Neural progenitor cell (in vitro differentiated cells): ENCODE measurements around the gene RNF212. TPM values are rescaled to one million over a fixed set of nuclear protein-coding genes. Genes with fewer than 3 reads are reported as not detected.

Experiments
- DNase-seq: peaks from one replicate; pipeline ENCODE4 v3.0.0-alpha.2; 2016; ENCODE audit warnings: low spot score
- H2AFZ ChIP-seq: fragments of 200-600 bp; sonication (generic); replicated peaks from 2 replicates; pipeline ENCODE4 v1.6.1; 2016; ENCODE audit warnings: antibody characterized with exemption
- H3F3A ChIP-seq: fragments of 200-600 bp; sonication (generic); 2 replicates; pipeline ENCODE4 v1.6.1; 2016; ENCODE audit warnings: antibody characterized with exemption, low read depth
- H3K27ac ChIP-seq: fragments of 200-600 bp; sonication (generic); 2 replicates; pipeline ENCODE4 v1.5.1; 2016; ENCODE audit warnings: mild to moderate bottlenecking
- H3K27me3 ChIP-seq: fragments of 200-600 bp; sonication (generic); 2 replicates; pipeline ENCODE4 v1.6.1; 2016; ENCODE audit warnings: mild to moderate bottlenecking, moderate library complexity
- H3K36me3 ChIP-seq: fragments of 200-600 bp; sonication (generic); 2 replicates; pipeline ENCODE4 v1.5.1; 2016
- H3K4me1 ChIP-seq: fragments of 200-600 bp; sonication (generic); 2 replicates; pipeline ENCODE4 v1.6.1; 2016; ENCODE audit warnings: mixed run types
- H3K4me2 ChIP-seq: fragments of 200-600 bp; sonication (generic); 2 replicates; pipeline ENCODE4 v1.6.1; 2016
- H3K4me3 ChIP-seq: fragments of 200-600 bp; sonication (generic); 2 replicates; pipeline ENCODE4 v1.5.1; 2016
- H3K79me2 ChIP-seq: fragments of 200-600 bp; sonication (generic); 2 replicates; pipeline ENCODE4 v1.6.1; 2016; ENCODE audit warnings: low read depth
- H3K9ac ChIP-seq: fragments of 200-600 bp; sonication (generic); 2 replicates; pipeline ENCODE4 v1.6.1; 2016
- H3K9me3 ChIP-seq: fragments of 200-600 bp; sonication (generic); 2 replicates; pipeline ENCODE4 v1.5.1; 2016; ENCODE audit warnings: low read depth
- H4K20me1 ChIP-seq: fragments of 200-600 bp; sonication (generic); 2 replicates; pipeline ENCODE4 v1.6.1; 2016; ENCODE audit warnings: low read depth
- H3K27ac Mint-ChIP-seq: 3 replicates; pipeline ENCODE4 v1.8.0; 2021; ENCODE audit warnings: mixed read lengths
- H3K27me3 Mint-ChIP-seq: 2 replicates; pipeline ENCODE4 v1.8.0; 2022; ENCODE audit warnings: low read depth, mild to moderate bottlenecking, inconsistent platforms, moderate library complexity, mixed read lengths; ENCODE audit not compliant: insufficient read depth
- H3K36me3 Mint-ChIP-seq: 3 replicates; pipeline ENCODE4 v1.8.0; 2021; ENCODE audit warnings: mixed read lengths
- H3K4me1 Mint-ChIP-seq: 3 replicates; pipeline ENCODE4 v1.8.0; 2021; ENCODE audit warnings: mixed read lengths
- H3K4me3 Mint-ChIP-seq: 3 replicates; pipeline ENCODE4 v1.8.0; 2021; ENCODE audit warnings: mild to moderate bottlenecking, moderate library complexity, mixed read lengths
- H3K9me3 Mint-ChIP-seq: 3 replicates; pipeline ENCODE4 v1.8.0; 2020; ENCODE audit warnings: mixed read lengths
- EZH2 ChIP-seq: fragments of 200-600 bp; sonication (generic); IDR thresholded peaks from 2 replicates; pipeline ENCODE4 v1.6.1; 2017; ENCODE audit warnings: antibody characterized with exemption, mild to moderate bottlenecking, moderate library complexity
- EZH2phosphoT487 ChIP-seq: fragments of 200-600 bp; sonication (generic); IDR thresholded peaks from 2 replicates; pipeline ENCODE4 v1.6.1; 2017; ENCODE audit warnings: antibody characterized with exemption
- total RNA-seq: library from RNA; depleted of rRNA; stranded (reverse); fragments of >200 nt; gene quantifications from 2 replicates; pipeline ENCODE4 v1.2.3, GENCODE V29; 2015; ENCODE audit warnings: low replicate concordance
- TF ChIP-seq, protein P1 (sequence below): fragments of 200-600 bp; sonication (generic); IDR thresholded peaks from 2 replicates; pipeline ENCODE4 v1.5.1; 2017; ENCODE audit warnings: antibody characterized with exemption, mild to moderate bottlenecking

Gene RNF212
- total RNA-seq, 1 donor from 2014 or later: 3.4 TPM

DNA sequence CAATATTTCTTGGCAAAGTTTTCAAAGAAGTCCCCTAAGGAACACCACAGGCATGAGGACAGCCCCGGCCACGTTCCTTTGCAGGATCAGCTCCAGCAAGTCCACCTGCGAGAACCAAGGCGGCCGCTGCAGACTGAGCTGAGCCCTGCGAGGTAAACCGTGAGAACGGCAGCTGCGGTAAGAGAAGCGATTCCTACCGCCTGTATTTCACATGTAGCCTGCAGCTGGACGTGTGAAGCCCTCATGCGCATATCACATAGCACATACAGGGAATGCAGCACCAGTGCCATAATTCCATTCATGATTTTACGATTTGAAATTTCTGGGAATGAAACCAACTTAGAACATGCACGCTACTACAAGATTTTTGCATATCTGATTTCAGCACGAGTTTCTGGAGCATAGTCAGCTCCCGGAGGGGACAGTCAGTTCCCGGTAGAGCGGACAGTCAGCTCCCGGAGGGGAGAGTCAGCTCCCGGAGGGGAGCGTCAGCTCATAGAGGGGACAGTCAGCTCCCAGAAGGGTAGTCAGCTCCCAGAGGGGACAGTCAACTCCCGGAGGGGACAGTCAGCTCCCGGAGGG lies 60.2 kb downstream of the RNF212 start:
- H3K36me3 ChIP-seq: no peaks in the 10 kb centered on the region
- no peak overlapping the region for H3K27ac ChIP-seq
- Mint-ChIP-seq H3K27me3 (peaks cover 28% of the 10 kb centered on the region), H3K36me3 (no peaks in the 10 kb centered on the region), H3K4me1 (peaks cover 37% of the 10 kb centered on the region), H3K4me3 (no peak overlapping the region), H3K9me3 (peaks cover 6% of the 10 kb centered on the region), H3K27ac (no peak overlapping the region)
- peaks cover 96% of the 10 kb centered on the region for H3K27me3 ChIP-seq
- peak; percentile 3 for DNase-seq
- H3K9me3 ChIP-seq: no peaks in the 10 kb centered on the region
- H3K4me1 ChIP-seq: peaks cover 4% of the 10 kb centered on the region
- TF ChIP-seq EZH2 (no peak), EZH2phosphoT487 (no peak)
- TF ChIP-seq, protein P1, sequence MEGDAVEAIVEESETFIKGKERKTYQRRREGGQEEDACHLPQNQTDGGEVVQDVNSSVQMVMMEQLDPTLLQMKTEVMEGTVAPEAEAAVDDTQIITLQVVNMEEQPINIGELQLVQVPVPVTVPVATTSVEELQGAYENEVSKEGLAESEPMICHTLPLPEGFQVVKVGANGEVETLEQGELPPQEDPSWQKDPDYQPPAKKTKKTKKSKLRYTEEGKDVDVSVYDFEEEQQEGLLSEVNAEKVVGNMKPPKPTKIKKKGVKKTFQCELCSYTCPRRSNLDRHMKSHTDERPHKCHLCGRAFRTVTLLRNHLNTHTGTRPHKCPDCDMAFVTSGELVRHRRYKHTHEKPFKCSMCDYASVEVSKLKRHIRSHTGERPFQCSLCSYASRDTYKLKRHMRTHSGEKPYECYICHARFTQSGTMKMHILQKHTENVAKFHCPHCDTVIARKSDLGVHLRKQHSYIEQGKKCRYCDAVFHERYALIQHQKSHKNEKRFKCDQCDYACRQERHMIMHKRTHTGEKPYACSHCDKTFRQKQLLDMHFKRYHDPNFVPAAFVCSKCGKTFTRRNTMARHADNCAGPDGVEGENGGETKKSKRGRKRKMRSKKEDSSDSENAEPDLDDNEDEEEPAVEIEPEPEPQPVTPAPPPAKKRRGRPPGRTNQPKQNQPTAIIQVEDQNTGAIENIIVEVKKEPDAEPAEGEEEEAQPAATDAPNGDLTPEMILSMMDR: no peak
- H3K79me2 ChIP-seq: no peaks in the 10 kb centered on the region
- no peaks in the 10 kb centered on the region for H3F3A ChIP-seq
- no peak overlapping the region for H3K4me2 ChIP-seq
- H3K9ac ChIP-seq: no peak overlapping the region
- no peak overlapping the region for H3K4me3 ChIP-seq
- H4K20me1 ChIP-seq: no peaks in the 10 kb centered on the region
- no peak overlapping the region for H2AFZ ChIP-seq

GRCh38 chr4:1052231-1052671 lies 61.1 kb downstream of the RNF212 start:
- no peak overlapping the region for H2AFZ ChIP-seq
- TF ChIP-seq EZH2 (no peak), EZH2phosphoT487 (no peak)
- TF ChIP-seq, protein P1: no peak
- Mint-ChIP-seq H3K27ac (no peak overlapping the region), H3K4me3 (no peak overlapping the region), H3K9me3 (peaks cover 6% of the 10 kb centered on the region), H3K27me3 (peaks cover 36% of the 10 kb centered on the region), H3K36me3 (no peaks in the 10 kb centered on the region), H3K4me1 (peaks cover 35% of the 10 kb centered on the region)
- H3K9me3 ChIP-seq: no peaks in the 10 kb centered on the region
- DNase-seq: peak; percentile 1
- H3K36me3 ChIP-seq: no peaks in the 10 kb centered on the region
- no peaks in the 10 kb centered on the region for H4K20me1 ChIP-seq
- H3K4me2 ChIP-seq: no peak overlapping the region
- H3K9ac ChIP-seq: no peak overlapping the region
- H3K4me3 ChIP-seq: no peak overlapping the region
- peaks cover 99% of the 10 kb centered on the region for H3K27me3 ChIP-seq
- peaks cover 4% of the 10 kb centered on the region for H3K4me1 ChIP-seq
- H3K27ac ChIP-seq: no peak overlapping the region
- no peaks in the 10 kb centered on the region for H3K79me2 ChIP-seq
- H3F3A ChIP-seq: no peaks in the 10 kb centered on the region

DNA sequence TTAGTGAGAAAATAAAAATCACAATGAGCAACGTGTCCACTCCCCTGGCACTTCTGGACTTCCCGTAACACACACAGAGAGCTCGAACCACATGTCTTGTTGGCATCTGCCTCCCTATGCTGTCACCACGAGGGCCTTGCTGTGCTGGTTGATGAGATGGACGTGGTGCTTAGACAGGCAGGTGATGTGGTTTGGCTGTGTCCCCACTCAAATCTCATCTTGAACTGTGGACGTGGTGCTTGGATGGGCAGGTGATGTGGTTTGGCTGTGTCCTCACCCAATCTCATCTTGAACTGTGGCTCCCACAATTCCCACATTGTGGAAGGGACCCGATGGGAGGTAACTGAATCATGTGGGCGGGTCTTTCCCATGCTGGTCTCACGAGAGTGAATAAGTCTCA lies 61.9 kb downstream of the RNF212 start:
- no peaks in the 10 kb centered on the region for H4K20me1 ChIP-seq
- peaks cover 6% of the 10 kb centered on the region for H3F3A ChIP-seq
- Mint-ChIP-seq H3K36me3 (peaks cover 2% of the 10 kb centered on the region), H3K27ac (no peak overlapping the region), H3K9me3 (peaks cover 8% of the 10 kb centered on the region), H3K4me3 (no peak overlapping the region), H3K27me3 (peaks cover 37% of the 10 kb centered on the region), H3K4me1 (peaks cover 35% of the 10 kb centered on the region)
- H3K4me1 ChIP-seq: peaks cover 4% of the 10 kb centered on the region
- TF ChIP-seq EZH2phosphoT487: no peak
- no peak for TF ChIP-seq EZH2
- TF ChIP-seq, protein P1: no peak
- H3K27ac ChIP-seq: no peak overlapping the region
- no peak for DNase-seq
- peaks cover 98% of the 10 kb centered on the region for H3K27me3 ChIP-seq
- H3K4me3 ChIP-seq: no peak overlapping the region
- no peaks in the 10 kb centered on the region for H3K36me3 ChIP-seq
- H3K79me2 ChIP-seq: no peaks in the 10 kb centered on the region
- H2AFZ ChIP-seq: no peak overlapping the region
- H3K9ac ChIP-seq: no peak overlapping the region
- H3K9me3 ChIP-seq: no peaks in the 10 kb centered on the region
- H3K4me2 ChIP-seq: no peak overlapping the region
